ENCODE measurements around the gene ITIH5.

The ITIH5 gene

DNA sequence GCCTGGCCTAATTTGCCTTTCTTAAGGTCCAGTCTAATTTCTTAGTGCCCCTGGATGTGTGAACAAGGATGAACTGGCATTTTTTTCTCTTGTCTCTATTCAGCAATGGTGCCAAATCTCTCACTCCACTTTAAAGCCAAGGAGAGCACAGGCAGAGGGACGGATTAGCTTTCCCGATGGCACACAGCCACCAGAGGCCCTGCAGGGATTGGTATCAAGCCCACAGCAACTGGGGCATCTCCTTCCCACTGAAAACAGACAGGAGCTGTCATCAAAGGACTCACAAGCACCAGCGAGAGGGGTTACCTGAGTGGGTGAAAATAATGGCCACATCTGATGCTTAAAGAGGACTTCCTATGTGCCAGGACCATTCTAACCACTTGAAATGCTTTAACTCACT lies 83.1 kb downstream of the ITIH5 start:
- DNase-seq (ENCODE audit: low spot score) = no peak

DNA sequence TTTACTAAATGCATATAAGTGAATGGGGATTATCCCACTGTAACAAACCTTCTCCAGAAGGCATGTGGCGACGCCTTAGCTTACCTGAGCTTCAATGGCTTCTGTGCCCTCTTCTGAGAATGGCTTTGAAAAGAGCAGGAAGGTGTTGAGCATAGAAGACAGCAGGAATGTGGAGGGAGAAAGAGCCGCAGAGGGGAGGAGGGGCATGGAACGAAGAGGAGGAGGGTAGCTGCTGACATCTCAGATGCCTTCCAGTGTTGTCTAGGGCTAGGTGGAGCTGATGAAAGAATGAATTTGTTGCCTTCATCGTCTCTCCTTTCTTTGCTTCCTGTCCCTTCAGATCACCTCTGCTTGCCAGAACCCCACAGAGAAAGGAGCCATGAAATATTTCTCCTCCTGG lies 86.2 kb downstream of the ITIH5 start:
- no peak for DNase-seq (ENCODE audit: low spot score)

DNA sequence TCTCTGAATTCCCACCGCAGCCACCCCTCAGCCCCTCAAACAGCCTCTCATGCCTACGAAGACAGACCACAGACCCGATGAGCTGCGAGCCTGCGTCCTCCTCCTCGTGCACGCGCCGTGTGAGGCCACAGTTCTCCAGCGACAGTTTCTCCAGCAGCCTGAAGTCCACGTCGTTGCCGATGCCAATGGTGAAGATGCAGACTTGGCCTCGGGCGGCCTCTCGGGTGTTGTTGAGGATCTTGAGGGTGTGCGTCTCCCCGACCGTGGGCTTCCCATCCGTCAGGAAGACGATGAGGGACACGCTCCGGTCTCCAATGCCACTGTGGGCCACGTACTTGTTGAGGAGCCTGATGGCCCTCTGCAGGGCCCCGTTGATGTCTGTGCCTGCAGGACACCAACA lies 87.1 kb downstream of the ITIH5 start:
- no peak for DNase-seq (ENCODE audit: low spot score)

DNA sequence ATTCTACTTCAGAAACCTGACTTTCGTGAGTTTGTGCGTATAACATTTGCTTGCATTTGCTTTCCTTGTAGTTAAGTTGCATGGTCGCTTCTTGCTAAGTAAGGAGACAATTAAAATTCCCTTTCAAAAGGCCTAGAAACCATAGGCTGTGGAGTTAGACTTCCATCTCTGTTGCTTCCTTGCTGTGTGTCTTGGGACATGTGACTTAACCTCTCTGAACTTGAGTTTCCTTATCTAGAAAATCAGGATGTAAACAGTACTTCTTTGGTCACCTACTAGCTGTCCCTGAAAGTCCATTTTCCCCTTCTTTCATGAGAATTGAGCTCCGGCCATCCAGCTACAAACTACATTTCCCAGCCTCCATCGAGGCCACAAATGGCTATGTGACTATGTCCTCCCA lies 89.2 kb downstream of the ITIH5 start:
- DNase-seq (ENCODE audit: low spot score) = no peak

DNA sequence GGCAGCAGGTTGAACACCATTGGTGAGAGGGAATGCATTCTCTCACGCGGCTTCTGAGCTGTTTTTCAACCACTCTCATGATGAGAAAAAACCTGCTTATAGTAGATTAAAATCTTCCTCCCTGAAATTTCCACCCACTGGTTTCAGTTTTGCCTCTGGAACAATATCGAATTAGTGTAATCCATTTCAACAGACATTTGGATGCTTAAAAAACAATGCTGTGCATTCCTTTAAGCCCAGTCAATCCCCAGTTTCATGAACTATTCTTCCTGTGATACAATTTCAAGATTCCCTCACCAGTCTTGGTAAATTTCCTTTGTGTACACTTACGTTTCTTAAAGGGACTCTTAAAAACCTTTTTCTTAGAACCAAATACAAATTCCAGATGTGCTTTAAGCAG lies 89.6 kb downstream of the ITIH5 start:
- DNase-seq (ENCODE audit: low spot score) = no peak

DNA sequence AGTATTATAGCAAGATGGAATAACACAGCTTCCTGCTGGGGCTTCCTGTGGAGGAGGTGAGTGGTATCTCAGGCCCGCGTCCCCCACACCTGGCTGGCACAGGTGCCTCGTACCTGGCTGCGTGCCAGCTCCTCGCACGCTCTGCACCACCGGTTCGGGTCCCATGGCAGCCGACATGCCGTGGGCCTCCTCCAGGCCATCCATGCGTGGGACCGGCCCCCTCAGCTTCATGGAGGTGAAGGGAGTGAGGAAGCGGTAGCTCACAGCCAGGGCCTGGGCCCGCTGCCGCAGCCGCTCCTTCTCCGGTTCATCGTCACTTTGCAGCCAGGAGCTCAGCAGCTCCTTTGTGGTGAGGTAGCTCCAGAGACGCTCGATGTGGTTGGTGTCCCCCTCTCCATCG lies 90.4 kb downstream of the ITIH5 start:
- no peak for DNase-seq (ENCODE audit: low spot score)

DNA sequence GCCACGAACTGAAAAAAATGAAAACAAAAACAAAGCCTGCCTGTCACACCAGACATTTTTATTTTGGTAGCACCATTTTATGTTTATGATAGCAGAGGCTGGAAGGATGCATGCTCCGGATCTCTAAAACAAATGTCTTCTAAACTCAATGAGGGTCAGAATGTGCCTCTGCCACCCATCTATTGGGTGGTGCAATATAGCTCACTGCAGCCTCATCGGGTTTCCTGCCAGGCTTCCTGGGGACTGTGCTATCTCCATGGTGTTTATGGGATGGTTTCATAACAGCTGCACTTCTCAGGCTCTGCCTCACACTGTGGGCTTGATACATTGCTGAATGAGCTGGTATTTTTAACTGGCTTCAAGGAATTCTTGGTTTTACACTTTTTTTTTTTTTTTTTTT lies 94.4 kb downstream of the ITIH5 start:
- no peak for DNase-seq (ENCODE audit: low spot score)

DNA sequence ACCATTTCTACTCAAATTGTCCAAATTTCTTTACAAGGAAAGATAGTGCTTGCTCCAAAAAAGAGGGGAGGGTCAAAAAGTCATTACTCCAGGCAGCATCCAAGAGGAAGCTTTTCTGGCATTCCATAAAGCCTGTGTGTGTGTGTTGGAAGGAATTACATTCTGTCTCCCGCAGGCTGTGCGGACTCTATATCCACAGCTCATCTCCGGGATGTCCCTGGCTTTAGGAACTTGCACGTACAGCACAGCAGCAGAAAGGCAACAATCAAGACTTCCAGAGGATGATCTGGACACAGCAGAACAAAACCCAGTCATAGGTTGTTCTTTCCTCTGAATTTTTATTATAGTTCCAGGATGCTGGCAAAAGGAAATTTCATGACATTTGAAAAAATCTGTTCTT lies 94.8 kb downstream of the ITIH5 start:
- no peak for DNase-seq (ENCODE audit: low spot score)

DNA sequence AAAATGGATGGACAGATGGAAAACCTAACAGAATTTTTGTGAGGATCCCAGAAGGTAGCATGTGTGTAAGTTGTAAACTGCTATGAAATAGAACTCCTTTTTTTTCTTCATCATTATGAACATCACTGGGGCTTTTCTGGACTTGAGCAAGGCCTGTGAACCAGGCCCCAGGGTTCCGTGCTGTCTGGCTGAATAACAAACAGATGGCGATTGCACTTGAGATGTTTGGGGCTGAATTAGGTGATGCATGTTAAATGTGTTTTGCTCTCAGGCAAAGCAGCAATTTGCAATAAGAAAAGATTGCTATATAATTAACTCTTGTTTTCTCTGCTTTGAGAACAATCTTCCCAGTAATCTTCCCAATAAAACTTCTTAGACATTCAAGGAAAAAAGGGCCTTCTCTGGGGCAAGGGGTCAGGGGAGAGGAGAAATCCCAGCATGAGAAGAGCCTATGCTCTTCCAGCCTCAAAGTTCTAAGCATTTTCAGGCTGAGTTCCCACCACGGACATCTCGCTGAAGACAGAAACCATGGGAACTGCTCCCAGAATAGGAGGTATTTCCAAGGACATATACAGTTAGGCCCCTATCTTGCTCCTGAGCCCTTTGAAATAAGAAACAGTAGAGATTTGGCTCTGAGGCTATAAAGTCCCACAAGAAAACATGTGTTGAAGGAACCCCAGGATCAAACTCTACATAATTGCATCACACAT lies 98.7 kb downstream of the ITIH5 start:
- no peak for DNase-seq (ENCODE audit: low spot score)

DNA sequence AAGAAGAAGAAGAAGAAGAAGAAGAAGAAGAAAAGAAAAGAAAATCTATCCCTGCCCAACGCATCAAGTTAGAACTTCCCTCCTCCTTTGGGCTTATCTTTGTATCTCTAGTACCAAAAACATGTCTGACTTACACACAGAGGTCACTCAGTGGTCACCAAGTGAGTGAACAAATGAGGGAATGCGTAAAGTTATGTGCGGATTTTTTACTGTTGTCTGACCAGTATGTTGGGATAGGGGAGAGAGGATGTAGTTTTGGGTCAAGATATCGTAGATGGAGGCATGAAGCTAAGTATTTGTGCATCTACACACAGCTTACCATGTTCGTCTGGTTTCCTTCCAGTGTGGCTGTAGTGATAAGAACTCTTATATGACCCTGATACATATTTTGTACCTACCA lies 99.9 kb downstream of the ITIH5 start:
- DNase-seq (ENCODE audit: low spot score) = no peak

DNA sequence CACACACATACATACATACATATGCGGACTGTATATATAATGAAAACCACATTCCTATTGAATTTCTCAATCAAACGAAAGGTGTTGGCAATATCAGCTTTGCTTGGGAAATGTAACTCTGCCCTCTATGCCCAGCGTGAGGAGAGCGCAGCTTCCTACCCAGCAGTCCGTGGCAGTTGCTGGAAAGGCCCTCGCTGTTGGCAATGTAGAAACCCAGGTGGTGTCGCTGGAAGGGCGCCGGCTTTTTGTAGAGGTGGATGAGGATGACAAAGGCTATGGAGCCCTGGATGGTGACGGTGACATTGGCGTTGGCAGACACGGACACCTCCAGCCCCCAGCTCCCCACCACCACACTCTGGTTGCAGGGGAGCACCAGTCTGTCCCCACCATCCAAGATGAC lies 100.9 kb downstream of the ITIH5 start:
- no peak for DNase-seq (ENCODE audit: low spot score)

DNA sequence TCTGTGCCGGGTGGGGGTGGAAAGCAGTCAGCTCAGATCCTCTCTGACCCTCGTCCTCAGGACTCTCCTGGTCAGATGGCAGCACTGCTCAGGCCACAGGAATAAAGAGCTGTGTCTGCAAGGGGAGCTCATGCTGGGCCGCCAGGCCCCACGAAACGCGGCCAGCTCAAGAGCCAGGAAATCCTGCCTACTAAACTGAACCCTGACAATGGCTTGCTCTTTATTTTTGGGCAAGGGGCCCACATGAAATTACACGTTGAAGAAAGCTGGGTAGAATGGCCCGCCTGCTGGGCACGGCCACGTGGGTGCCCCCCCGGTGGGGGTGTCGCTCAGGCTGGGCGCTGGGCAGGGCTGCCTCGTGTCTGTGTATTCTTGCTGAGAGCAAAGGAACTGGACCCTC lies 103.0 kb downstream of the ITIH5 start:
- no peak for DNase-seq (ENCODE audit: low spot score)

DNA sequence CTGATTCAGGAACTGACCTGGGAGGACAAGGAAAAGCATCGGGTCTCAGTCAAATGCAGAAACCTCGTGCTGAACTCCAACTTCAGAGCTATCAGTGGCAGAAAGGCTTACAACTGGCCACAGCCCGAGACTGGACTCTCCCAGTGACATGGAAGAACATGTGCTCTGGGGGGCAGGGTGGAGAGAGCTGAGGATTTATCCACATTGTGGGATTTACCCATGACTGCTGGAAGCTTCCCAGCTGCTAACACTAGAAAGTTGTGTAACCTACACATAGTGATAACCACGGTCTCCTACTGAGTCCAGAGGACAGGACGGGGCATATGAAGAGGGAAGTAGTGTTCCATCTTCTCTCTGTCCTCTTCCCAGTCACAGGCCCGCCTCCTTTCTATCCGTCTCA lies 103.4 kb downstream of the ITIH5 start:
- no peak for DNase-seq (ENCODE audit: low spot score)

DNA sequence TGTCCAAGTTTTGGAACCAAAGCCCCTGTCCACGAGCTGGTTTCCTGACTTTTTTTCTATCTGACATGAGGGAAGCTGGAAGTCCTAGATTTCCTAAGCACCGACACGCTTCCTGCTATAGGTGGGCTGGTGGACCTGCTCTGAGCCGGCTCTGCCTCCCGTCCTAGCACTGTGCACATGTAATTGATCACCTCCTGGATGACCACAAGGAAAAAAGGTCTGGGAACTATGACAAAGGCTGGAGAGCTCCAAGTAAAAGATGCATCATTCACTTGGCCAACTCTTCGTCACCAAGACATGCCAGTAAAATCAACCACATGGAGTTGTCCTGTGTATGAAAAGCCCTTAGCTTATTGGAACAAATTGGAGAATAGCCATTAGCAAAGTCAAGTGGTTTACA lies 104.8 kb downstream of the ITIH5 start:
- no peak for DNase-seq (ENCODE audit: low spot score)

DNA sequence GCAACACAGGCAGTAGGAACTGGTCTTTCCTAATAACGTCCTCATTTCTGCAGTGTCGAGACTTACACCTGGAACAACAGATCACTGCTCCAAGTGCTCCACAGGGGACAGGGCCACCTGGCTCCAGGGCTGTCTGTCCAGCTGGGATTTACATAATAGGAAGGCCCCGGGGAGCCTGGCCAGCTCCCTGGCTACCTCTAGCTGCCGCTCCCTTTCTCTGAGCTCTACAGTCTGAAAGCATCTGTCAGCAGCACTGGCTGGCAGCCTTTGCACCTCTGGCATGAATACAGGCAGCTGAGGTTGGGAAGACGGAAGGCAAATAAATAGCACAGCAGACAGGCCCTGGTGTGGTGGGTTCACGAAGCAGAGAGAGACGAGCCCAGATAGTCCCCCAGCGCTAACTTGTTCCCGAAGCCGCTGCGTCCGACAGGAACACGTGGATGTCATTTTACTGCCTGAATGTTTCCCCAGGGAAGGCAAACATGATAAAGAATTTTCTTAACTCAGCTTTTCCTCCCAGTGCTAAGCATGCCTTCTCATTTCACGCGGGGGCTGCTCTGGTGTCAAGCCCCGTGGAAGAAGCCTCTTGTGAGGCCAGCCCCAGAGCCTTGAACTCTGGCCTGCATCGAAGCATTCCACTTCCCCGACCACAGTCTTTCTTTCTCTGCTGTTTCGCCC lies 105.4 kb downstream of the ITIH5 start:
- peak; percentile 14 for DNase-seq (ENCODE audit: low spot score)

DNA sequence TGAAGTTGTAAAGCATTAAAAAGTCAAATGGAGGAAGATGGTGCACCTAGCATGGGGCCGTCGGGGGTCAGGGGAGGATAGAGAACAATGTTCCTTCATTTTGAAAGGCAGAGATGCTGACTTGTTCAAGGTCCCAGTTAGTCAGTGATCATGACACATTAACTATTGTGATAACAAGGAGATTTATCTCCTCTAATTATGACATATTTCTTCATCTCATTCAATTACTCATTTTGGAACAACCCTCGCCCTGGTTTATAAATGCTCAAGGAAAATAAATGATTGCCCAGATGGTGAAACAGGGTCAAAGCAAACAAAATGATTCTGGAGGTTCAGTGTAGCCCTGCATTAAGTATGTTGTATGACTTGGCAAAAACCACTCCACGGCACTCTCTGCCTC lies 106.2 kb downstream of the ITIH5 start:
- DNase-seq (ENCODE audit: low spot score) = peak; percentile 29

DNA sequence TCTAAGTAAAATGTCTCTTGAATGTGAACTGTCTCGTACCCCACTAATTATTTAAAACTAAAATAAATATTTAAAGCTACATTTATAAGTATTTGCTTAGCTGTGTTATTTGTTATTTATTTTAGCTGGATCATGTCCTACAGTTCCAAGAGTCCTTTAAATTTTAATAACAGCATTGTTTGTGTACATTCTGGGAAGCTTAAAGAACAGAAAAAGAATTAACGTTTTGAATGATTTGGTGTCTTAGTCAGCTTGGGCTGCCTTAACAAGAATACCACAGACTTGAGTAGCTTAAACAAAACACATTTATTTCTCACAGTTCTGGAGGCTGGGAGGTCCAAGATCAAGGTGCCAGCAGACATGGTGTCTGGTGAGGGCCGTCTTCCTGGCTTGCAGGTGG lies 107.4 kb downstream of the ITIH5 start:
- DNase-seq (ENCODE audit: low spot score) = no peak

DNA sequence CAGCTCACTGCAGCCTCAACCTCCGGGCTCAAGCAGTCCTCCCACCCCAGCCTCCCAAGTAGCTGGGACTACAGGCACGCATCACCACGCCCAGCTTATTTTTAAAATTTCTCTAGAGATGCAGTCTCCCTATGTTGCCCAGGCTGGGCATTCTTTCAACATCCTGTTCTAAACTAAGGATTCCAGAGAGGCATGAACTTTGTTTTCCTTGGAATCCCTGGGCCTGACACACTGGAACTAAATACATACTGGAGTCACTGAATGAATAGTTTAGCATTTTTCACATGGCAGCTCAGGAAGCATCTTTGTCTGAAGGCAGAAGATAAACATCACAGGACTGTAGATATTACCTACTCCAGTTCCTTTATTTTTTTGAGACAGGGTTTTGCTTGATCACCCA lies 108.7 kb downstream of the ITIH5 start:
- DNase-seq (ENCODE audit: low spot score) = peak; percentile 17

DNA sequence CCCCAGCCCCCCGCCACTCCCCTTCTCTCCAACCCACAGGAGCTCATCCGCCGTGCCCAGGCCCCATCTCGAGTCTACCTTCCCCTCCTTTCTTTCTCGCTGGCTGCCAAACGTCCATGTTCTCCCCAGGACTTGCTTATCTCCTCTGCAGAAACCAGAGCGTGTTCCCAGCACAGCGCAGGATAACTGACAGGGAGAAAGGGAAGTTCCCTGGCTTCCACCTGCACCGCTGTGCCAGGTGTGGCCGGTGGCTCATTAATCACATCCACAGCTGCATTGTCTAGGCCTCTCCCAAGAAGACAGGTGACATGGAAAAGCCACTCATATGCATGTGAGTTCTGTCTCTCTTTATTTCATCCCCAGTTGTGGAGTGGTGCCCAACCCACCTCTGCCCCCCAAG lies 113.2 kb downstream of the ITIH5 start:
- DNase-seq (ENCODE audit: low spot score) = no peak

DNA sequence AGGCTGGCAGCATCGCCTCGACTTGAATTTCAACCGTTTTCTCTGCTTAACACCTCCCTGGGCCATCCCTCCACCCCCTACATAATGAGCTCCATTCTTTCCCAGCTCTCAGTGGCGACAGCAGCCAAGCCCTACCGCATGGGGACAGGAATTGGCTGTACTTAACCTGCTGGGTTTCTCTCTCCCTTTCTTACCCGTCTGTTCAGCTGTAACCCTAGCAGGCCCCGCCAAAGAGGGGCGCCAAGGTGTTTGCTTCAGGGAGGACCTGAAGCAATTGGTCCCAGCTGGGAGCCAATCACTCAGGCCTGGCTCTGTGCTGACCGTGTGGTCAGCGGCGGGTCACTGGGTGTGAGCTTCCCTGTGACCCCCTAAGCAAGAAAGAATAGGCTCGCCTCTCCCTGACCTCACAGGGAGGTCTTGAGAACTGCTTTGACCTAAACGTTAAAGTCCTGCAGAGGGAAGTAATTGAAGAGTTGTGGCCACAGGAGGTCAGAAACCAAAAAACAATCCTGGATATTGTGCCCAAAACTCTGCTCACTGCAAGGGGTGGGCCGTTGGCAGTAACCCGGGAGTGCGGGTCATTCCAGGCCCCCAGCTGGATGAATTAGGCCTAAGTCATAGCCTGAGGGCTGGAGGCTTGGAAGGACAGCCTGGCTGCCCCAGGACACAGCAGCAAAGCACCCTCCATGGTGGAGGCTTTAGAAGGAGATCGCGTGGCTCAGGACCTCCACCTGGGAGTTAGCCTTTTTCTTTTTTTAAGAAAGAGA lies 114.6 kb downstream of the ITIH5 start:
- no peak for DNase-seq (ENCODE audit: low spot score)

DNA sequence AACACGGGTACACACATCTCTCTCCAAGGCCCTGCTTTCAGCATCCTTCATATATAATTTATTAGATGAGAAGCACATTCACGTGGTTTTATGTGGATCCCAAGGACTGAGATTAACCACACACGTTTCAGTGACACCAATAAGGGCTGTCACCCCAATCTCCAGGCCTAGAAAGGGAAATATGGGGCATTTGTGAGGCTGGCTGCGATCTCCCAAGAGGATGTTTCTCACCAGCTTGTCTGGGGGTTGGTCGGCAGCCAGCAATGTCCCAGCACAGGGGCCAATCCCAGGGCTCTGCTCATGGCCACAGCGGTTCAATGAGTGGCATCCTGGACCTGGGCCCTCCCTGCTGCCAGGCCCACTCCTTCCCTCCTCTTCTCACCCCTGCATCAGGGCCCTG lies 115.5 kb downstream of the ITIH5 start:
- no peak for DNase-seq (ENCODE audit: low spot score)

DNA sequence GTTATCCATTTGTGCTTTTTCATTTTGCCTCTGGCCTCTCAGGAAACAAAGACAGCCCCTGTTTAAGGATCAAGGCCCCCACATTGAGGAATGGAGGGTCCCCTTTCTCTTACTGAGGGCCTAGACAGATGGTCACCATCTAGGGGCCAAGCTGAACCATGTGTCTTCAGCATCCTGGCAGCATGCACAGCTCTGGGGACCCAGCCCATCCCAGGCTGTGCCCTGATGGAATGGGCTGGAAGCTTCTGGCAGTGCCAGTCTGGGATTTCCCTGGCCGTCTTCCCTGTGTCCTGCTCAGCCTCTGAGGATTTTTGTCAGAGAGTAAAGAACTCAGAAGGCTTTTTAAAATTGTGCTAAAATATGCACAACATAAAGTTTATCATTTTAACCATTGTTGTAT lies 116.8 kb downstream of the ITIH5 start:
- no peak for DNase-seq (ENCODE audit: low spot score)

DNA sequence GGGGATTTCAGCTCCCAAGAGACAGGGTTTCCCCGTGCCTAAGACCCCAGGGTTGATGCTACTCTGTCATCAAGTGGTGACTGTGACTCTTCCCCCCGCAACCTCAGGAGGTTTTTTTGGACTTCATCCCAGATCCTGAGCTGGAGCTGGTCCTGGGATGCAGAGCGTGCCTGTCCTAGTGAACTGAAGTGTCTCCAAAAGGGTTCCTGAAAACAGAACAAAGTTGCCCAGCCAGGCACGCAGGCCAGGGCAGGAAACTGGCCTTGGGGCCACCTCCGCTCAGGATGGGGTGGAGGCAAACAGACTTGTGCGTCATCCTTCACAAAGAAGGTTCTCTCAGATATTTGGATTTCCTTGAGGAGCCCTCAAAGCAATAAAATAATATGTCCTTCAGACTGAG lies 118.9 kb downstream of the ITIH5 start:
- no peak for DNase-seq (ENCODE audit: low spot score)
